Suprapubic skin (tissue), 4 donors: ENCODE measurements around the gene TSN.

Experiments
- POLR2A ChIP-seq, 2 donors: fragments of 450-650 bp; IDR thresholded peaks; one replicate each; pipeline ENCODE4 v1.6.1; 2017; ENCODE audit warnings: antibody characterized with exemption in 2 of 2, mild to moderate bottlenecking in 2 of 2, moderate library complexity in 2 of 2
- POLR2AphosphoS5 ChIP-seq, 3 donors: sonication (generic); formaldehyde crosslinking; IDR thresholded peaks; one replicate each; pipeline ENCODE4 v1.6.1; 2017; ENCODE audit warnings: antibody characterized with exemption in 3 of 3
- TF ChIP-seq, protein P1 (sequence below), 2 donors: fragments of 200-600 bp in 1 of 2; fragments of 450-650 bp in 1 of 2; sonication (generic) in 1 of 2; IDR thresholded peaks; one replicate each; pipeline ENCODE4 v1.5.1; 2016 to 2019; ENCODE audit warnings: antibody characterized with exemption in 2 of 2, mild to moderate bottlenecking in 1 of 2, moderate library complexity in 1 of 2

DNA sequence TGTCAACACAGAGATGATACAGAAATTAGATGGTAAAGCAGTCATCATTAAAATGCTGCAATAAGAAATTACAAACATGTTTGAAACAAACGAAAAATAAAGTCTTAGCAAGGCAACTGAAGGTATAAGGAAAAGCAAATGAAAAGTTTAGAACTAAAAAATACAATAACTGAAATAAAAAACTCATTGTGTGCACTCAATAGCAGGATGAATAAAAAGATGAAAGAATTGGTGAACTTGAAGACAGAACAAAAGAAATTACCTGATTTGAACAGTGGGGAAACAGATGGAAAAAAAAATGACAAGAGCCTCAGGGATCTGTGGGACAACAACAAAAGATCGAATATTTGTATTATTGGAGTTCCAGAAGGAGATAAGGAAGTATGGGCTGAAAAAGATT lies 46.5 kb downstream of the TSN start:
- TF ChIP-seq POLR2A (IDR thresholded peaks at IDR 0.05) = no peak
- TF ChIP-seq, protein P1, sequence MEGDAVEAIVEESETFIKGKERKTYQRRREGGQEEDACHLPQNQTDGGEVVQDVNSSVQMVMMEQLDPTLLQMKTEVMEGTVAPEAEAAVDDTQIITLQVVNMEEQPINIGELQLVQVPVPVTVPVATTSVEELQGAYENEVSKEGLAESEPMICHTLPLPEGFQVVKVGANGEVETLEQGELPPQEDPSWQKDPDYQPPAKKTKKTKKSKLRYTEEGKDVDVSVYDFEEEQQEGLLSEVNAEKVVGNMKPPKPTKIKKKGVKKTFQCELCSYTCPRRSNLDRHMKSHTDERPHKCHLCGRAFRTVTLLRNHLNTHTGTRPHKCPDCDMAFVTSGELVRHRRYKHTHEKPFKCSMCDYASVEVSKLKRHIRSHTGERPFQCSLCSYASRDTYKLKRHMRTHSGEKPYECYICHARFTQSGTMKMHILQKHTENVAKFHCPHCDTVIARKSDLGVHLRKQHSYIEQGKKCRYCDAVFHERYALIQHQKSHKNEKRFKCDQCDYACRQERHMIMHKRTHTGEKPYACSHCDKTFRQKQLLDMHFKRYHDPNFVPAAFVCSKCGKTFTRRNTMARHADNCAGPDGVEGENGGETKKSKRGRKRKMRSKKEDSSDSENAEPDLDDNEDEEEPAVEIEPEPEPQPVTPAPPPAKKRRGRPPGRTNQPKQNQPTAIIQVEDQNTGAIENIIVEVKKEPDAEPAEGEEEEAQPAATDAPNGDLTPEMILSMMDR (IDR thresholded peaks at IDR 0.05) = no peak
- TF ChIP-seq POLR2AphosphoS5 (IDR thresholded peaks at IDR 0.05) = no peak
